A673 (cell line): ENCODE results near the gene PRIMPOL. TPM values are rescaled to one million over a fixed set of nuclear protein-coding genes. Genes with fewer than 3 reads are reported as not detected.

Experiments
- BruUV-seq: library from RNA; stranded (reverse); fragments of 400-500 nt; replicated peaks from 2 replicates; lab custom pipeline; 2021; lab: Mats Ljungman, UMichigan
- CTCF ChIA-PET: fragments of 300-600 bp; sonication (Branson Sonifier 250); formaldehyde crosslinking; loops from one replicate; lab custom pipeline; 2022; ENCODE audit warnings: antibody characterized with exemption; lab: Charles Lee
- POLR2A ChIA-PET: fragments of 300-600 bp; sonication (Branson Sonifier 250); formaldehyde crosslinking; loops from one replicate; lab custom pipeline; 2022; ENCODE audit warnings: antibody characterized with exemption; ENCODE audit not compliant: low non-redundant PET; lab: Charles Lee
- DNase-seq: peaks from one replicate; pipeline ENCODE4 v3.0.0-alpha.2; 2015; ENCODE audit warnings: low spot score
- H3K27ac ChIP-seq: fragments of 200-600 bp; sonication (generic); 2 replicates; pipeline ENCODE4 v1.5.1; 2016; ENCODE audit warnings: mixed run types, low read depth, mild to moderate bottlenecking, mixed read lengths, antibody characterized with exemption, low read length; ENCODE audit not compliant: poor library complexity, severe bottlenecking
- H3K27me3 ChIP-seq: fragments of 200-600 bp; sonication (generic); replicated peaks from 2 replicates; pipeline ENCODE4 v1.6.1; 2017; ENCODE audit warnings: mixed run types, low read depth, mild to moderate bottlenecking, mixed read lengths, antibody characterized with exemption, low read length; ENCODE audit not compliant: insufficient read depth, poor library complexity
- H3K36me3 ChIP-seq: fragments of 200-600 bp; sonication (generic); 2 replicates; pipeline ENCODE4 v1.6.1; 2016; ENCODE audit warnings: mixed run types, mild to moderate bottlenecking, mixed read lengths, antibody characterized with exemption, low read length; ENCODE audit not compliant: insufficient read depth, poor library complexity, severe bottlenecking
- H3K4me1 ChIP-seq: fragments of 200-600 bp; sonication (generic); 2 replicates; pipeline ENCODE4 v1.6.1; 2017; ENCODE audit warnings: mixed run types, mild to moderate bottlenecking, mixed read lengths, antibody characterized with exemption, low read length; ENCODE audit not compliant: insufficient read depth, poor library complexity, severe bottlenecking
- H3K4me3 ChIP-seq: fragments of 200-600 bp; sonication (generic); 2 replicates; pipeline ENCODE4 v1.5.1; 2016; ENCODE audit warnings: low read depth, mixed run types, mild to moderate bottlenecking, mixed read lengths, low read length; ENCODE audit not compliant: poor library complexity, severe bottlenecking
- H3K9me3 ChIP-seq: fragments of 200-600 bp; sonication (generic); 2 replicates; pipeline ENCODE4 v1.6.1; 2016; ENCODE audit warnings: mixed run types, low read depth, mild to moderate bottlenecking, mixed read lengths, antibody characterized with exemption, low read length; ENCODE audit not compliant: poor library complexity, severe bottlenecking
- EZH2 ChIP-seq: fragments of 200-600 bp; sonication (generic); IDR thresholded peaks from 2 replicates; pipeline ENCODE4 v1.6.1; 2017; ENCODE audit warnings: borderline replicate concordance, low read depth, mild to moderate bottlenecking, mixed read lengths, antibody characterized with exemption, low read length; ENCODE audit not compliant: poor library complexity, severe bottlenecking
- intact Hi-C: fragments of 100-400 bp; cut with micrococcal nuclease; formaldehyde crosslinking; loops from one replicate; pipeline ENCODE4 v1.10.0; 2022; ENCODE audit not compliant: unreplicated experiment
- total RNA-seq: library from RNA; stranded (reverse); gene quantifications from 2 replicates; pipeline ENCODE4 v1.2.3, GENCODE V29; 2021
- TF ChIP-seq, protein P1 (sequence below): fragments of 300-800, 200-600 bp; sonication (generic); conservative IDR thresholded peaks from 2 replicates; pipeline ENCODE4 v1.5.1; 2017; ENCODE audit warnings: low read depth, mild to moderate bottlenecking, antibody characterized with exemption, low read length, moderate library complexity, mixed read lengths

Gene PRIMPOL
- total RNA-seq, 1 experiment from 2014 or later = 25.7 TPM

DNA sequence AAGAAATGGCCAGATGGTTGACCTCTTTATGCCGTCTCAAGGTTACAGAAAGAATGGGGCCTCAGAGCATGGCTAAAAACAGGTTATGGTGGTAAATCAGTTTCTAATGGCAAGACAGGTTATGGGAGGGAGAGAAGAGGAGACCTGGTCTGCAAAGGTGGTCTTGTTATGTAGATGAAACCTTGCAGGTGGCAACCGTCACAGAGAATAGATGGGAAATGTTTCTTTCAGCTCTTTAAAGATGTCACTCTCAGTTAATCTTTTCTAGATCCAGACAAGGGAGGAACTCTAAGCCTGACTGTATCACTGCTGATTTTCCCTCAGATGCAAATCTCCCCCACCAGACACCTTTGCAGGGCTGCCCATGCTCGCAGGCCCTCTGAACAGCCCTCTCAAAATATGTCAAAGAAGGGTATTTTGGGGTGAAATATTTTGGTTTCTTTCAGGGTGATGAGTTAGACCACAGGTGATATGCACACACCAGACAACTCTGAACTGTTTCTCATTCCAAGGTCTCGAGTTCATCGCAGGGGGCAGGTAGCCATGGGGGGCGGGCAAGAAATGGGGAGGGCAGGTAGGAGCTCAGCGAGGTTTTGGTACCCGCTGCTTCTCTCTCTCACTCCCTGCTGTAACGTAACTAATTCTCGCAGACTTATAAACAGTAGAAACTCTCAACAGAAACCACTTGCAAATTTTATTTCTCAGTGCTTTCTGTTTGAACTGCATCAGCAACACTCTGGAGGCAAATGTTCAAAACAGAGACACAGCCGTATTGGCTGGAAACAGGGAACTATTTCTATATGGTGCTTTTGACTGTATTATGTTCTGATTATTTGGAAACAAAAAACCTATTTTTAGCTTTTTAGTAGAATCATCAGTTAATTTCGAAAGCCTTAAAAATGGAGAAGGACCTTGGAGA, 32.6 kb upstream of the PRIMPOL start:
- Histone ChIP-seq H3K36me3 (no peaks in the 10 kb centered on the region), H3K4me3 (no peak overlapping the region), H3K4me1 (no peaks in the 10 kb centered on the region), H3K9me3 (no peaks in the 10 kb centered on the region), H3K27ac (no peak overlapping the region), H3K27me3 (no peaks in the 10 kb centered on the region)
- CTCF ChIA-PET = no interaction called here
- BruUV-seq = no TSS peak
- intact Hi-C loops = no loop called here
- POLR2A ChIA-PET = no interaction called here
- TF ChIP-seq, protein P1, sequence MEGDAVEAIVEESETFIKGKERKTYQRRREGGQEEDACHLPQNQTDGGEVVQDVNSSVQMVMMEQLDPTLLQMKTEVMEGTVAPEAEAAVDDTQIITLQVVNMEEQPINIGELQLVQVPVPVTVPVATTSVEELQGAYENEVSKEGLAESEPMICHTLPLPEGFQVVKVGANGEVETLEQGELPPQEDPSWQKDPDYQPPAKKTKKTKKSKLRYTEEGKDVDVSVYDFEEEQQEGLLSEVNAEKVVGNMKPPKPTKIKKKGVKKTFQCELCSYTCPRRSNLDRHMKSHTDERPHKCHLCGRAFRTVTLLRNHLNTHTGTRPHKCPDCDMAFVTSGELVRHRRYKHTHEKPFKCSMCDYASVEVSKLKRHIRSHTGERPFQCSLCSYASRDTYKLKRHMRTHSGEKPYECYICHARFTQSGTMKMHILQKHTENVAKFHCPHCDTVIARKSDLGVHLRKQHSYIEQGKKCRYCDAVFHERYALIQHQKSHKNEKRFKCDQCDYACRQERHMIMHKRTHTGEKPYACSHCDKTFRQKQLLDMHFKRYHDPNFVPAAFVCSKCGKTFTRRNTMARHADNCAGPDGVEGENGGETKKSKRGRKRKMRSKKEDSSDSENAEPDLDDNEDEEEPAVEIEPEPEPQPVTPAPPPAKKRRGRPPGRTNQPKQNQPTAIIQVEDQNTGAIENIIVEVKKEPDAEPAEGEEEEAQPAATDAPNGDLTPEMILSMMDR = no peak
- TF ChIP-seq EZH2 = no peak
- DNase-seq = no peak

DNA sequence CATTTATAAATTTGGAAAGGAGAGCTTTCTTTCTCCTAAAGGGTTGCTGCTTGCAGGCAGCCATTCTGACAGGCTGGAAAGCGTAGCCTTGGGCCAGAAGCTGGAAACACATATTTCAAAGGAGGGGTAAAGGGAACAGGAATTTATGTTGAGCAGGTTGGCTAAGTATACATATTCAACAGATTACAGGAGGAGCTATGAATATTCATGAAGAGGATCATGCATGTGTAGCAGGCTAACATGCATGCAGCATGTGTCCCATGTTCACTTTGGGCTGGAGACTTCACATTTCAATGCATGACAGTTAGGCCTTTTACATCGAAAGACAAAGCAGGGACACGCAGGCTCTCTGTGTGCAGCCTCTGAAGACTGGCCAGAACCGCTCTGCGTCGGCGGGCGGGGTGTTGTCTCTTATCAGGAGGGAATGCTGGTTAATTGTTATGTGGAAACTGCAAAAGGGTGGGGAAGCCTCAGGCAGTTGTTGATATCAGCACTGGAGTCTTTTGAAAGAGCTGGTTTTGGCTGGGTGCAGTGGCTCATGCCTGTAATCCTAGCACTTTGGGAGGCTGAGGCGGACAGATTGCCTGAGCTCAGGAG, 31.8 kb upstream of the PRIMPOL start:
- H3K9me3 ChIP-seq = no peaks in the 10 kb centered on the region
- no peaks in the 10 kb centered on the region for H3K36me3 ChIP-seq
- POLR2A ChIA-PET = no interaction called here
- intact Hi-C loops = no loop called here
- CTCF ChIA-PET = no interaction called here
- no peak overlapping the region for H3K4me3 ChIP-seq
- DNase-seq = no peak
- H3K4me1 ChIP-seq = no peaks in the 10 kb centered on the region
- TF ChIP-seq, protein P1 = no peak
- TF ChIP-seq EZH2 = no peak
- H3K27me3 ChIP-seq = no peaks in the 10 kb centered on the region
- H3K27ac ChIP-seq = no peak overlapping the region
- BruUV-seq = no TSS peak

DNA sequence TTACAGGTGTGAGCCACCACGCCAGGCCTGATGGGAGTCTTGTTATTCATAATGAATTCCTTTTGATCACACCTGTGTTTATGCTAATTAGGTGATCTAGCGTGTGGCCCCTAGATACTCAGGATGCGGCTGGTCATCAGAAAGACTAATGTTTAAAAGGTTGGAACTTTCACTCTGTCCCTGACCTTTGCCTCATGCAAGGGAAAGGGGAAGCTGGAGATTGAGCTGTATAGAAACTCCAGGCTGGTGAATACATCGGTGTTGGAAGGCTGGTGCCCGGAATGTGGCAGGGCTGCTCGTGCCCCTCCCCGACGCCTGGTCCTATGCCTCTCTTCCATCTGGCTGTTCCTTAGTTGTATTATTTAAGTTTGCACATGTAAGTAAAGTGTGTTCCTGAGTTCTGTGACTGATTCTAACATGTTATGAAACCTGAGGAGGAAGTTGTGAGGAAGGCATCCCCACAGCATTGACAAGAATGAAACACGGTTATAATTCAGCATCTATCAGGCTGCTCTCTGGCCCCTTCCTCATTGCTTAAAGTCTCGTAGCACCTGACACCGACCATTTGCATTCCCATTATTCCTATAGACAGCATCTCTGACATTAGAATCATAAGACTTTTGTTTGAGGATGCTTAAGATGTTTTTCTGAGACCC, 29.2 kb upstream of the PRIMPOL start:
- intact Hi-C loops = no loop called here
- CTCF ChIA-PET = no interaction called here

More for the DNA sequence above, 29.2 kb upstream of the PRIMPOL start:
- H3K4me1 ChIP-seq = no peaks in the 10 kb centered on the region
- H3K27ac ChIP-seq = no peak overlapping the region
- no TSS peak for BruUV-seq
- H3K27me3 ChIP-seq = no peaks in the 10 kb centered on the region
- H3K9me3 ChIP-seq = no peaks in the 10 kb centered on the region
- POLR2A ChIA-PET = no interaction called here
- H3K4me3 ChIP-seq = no peak overlapping the region
- no peak for DNase-seq
- no peaks in the 10 kb centered on the region for H3K36me3 ChIP-seq
- no peak for TF ChIP-seq EZH2
- TF ChIP-seq, protein P1 = no peak
